AG04450 (cell line): ENCODE measurements around the gene TMCO6. TPM values are rescaled to one million over a fixed set of nuclear protein-coding genes. Genes with fewer than 3 reads are reported as not detected.

Source experiments
- CTCF ChIA-PET: fragments of 300-600, 350-600 bp; formaldehyde crosslinking; extraction: SDS; loops from one replicate; lab custom pipeline; 2022; ENCODE audit warnings: antibody characterized with exemption, inconsistent platforms; lab: Charles Lee
- POLR2A ChIA-PET: fragments of 350-600 bp; formaldehyde crosslinking; extraction: SDS; loops from one replicate; lab custom pipeline; 2021; ENCODE audit warnings: antibody characterized with exemption, inconsistent platforms; lab: Yijun Ruan, JAX
- DNase-seq: peaks from one replicate; pipeline ENCODE4 v3.0.0-alpha.2; 2011; ENCODE audit warnings: low read depth, low spot score
- H3K27ac ChIP-seq: one replicate; pipeline ENCODE4 v1.5.1; 2012; ENCODE audit warnings: low read depth, low read length, control low read depth
- H3K27me3 ChIP-seq: one replicate; pipeline ENCODE4 v1.6.0; 2012; ENCODE audit warnings: low read length; ENCODE audit not compliant: control insufficient read depth, insufficient read depth
- H3K4me3 ChIP-seq: 2 replicates; pipeline ENCODE4 v1.5.1; 2011; ENCODE audit warnings: mild to moderate bottlenecking, low read depth, low read length, control low read depth
- H3K9me3 ChIP-seq: 2 replicates; pipeline ENCODE4 v1.5.1; 2012; ENCODE audit warnings: low read length; ENCODE audit not compliant: control insufficient read depth, insufficient read depth
- polyA plus RNA-seq: library from polyadenylated mRNA; depleted of rRNA; stranded (reverse); fragments of >200 nt; gene quantifications from 2 replicates; pipeline ENCODE4 v1.2.3, GENCODE V29; 2011
- TF ChIP-seq, protein P1 (sequence below): IDR thresholded peaks from 2 replicates; pipeline ENCODE4 v1.5.1; 2011; ENCODE audit warnings: low read depth, low read length, control low read depth, inconsistent platforms

The TMCO6 gene
- polyA plus RNA-seq, 1 experiment: 5.7 TPM

DNA sequence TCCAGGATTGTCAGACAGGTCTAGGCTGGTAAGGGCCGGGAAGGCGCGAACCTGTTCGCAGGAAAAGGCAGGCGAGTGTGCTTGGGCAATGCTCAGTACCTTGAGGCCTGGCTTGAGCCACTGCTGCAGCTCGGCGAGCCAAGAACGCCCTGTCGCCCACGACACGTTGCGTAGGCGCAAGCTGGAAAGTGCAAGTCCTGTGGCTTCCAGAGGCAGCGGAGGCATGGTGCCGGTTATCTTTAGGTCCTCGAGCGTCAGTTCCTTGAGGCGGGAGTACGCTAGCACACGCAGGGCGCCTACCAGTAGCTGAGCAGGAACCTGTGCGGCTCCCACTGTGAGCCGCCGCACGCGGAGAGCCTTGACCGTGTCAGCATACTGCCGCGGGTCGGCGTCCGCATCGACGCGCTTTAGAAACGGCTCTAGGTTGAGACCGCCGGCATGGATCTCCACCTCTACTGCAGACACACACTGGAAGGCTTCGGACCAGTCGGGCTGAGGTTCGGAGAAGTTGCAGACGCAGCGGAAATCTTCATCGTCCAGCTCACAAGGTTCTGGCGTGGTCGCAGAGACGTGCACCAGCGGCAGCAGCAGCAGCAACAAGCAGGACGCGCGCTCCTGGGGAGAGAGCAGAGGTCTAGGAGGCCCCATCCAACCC is 6.8 kb upstream of the TMCO6 start:
- peaks cover 10% of the 10 kb centered on the region for H3K9me3 ChIP-seq
- POLR2A ChIA-PET: interaction anchor here (0.9 to 1.1 kb wide), 3 partner anchors 15 to 69 kb away, joined by 3 to 13 read pairs (median 3); partner anchors contain the start of genes IK and NDUFA2
- H3K27me3 ChIP-seq: peaks cover 21% of the 10 kb centered on the region
- H3K27ac ChIP-seq: no peak overlapping the region
- peak overlapping the region; percentile 60 for H3K4me3 ChIP-seq
- CTCF ChIA-PET: interaction anchor here (0.8 to 1.2 kb wide), 4 partner anchors 75 to 281 kb away, joined by 3 to 6 read pairs (median 4); partner anchors contain the start of genes EIF4EBP3 and SRA1
- no peak for DNase-seq
- TF ChIP-seq, protein P1, sequence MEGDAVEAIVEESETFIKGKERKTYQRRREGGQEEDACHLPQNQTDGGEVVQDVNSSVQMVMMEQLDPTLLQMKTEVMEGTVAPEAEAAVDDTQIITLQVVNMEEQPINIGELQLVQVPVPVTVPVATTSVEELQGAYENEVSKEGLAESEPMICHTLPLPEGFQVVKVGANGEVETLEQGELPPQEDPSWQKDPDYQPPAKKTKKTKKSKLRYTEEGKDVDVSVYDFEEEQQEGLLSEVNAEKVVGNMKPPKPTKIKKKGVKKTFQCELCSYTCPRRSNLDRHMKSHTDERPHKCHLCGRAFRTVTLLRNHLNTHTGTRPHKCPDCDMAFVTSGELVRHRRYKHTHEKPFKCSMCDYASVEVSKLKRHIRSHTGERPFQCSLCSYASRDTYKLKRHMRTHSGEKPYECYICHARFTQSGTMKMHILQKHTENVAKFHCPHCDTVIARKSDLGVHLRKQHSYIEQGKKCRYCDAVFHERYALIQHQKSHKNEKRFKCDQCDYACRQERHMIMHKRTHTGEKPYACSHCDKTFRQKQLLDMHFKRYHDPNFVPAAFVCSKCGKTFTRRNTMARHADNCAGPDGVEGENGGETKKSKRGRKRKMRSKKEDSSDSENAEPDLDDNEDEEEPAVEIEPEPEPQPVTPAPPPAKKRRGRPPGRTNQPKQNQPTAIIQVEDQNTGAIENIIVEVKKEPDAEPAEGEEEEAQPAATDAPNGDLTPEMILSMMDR: no peak

DNA sequence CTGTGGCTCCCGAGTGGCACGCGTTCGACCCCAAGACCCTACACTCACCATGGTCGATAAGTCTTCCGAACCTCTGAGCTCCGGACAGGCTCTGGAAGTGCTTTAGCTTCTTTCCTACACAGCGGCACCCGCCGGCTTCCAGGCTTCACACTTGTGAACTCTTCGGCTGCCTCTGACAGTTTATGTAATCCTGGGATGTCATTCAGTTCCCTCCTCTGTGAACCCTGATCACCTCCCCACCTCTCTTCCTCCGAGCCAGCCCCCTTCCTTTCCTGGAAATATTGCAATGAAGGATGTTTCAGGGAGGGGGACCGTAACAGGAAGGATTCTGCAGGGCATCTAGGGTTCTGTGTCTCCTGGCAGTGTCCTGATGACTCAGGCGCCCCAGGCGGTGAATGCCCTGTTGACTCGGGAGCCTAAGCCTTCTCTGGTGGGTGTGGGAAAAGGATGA is 6.2 kb upstream of the TMCO6 start, which contains the start of gene CD14:
Gene CD14 (minus strand): TSS at position 155 of the 451 bp plus-strand sequence. CDS start 104 bp downstream, at position 51.
- POLR2A ChIA-PET: interaction anchor here (0.9 to 1.1 kb wide), 3 partner anchors 15 to 69 kb away, joined by 3 to 13 read pairs (median 3); partner anchors contain the start of genes IK and NDUFA2
- CTCF ChIA-PET: interaction anchor here (0.8 to 2.2 kb wide), 5 partner anchors 58 to 281 kb away, joined by 3 to 6 read pairs (median 4); partner anchors contain the start of genes EIF4EBP3 and SRA1
- H3K27ac ChIP-seq: no peak within 1 kb of the TSS
- peaks cover 21% of the 10 kb centered on the region for H3K27me3 ChIP-seq
- DNase-seq: no peak
- TF ChIP-seq, protein P1: no peak
- peaks cover 8% of the 10 kb centered on the region for H3K9me3 ChIP-seq
- peak within 1 kb of the TSS; percentile 60 for H3K4me3 ChIP-seq

DNA sequence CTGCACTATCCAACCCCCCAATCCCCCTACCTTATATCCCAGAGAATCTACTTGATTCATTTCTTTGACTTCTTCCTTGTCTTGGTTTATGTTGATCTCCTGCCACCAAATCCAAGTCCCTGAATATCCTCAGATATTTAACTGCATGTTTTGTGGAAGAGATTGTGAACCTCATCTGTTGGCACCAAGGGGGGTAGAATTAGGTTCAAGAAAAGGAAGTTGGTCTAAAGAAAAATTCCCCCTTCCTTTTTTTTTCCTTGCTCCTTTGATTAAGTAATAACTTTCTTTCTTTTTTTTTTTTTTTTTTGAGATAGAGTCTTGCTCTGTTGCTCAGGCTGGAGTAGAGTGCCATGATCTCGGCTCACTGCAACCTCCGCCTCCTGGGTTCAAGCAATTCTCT is 5.8 kb upstream of the TMCO6 start:
- no peak overlapping the region; the same call in 1 of the 2 replicates for H3K4me3 ChIP-seq
- peaks cover 21% of the 10 kb centered on the region for H3K27me3 ChIP-seq
- no peak overlapping the region for H3K27ac ChIP-seq
- ChIA-PET CTCF (interaction anchor here (0.6 to 2.2 kb wide), 4 partner anchors 58 to 515 kb away, joined by 3 to 17 read pairs (median 6); partner anchors contain the start of genes EIF4EBP3 and SRA1), POLR2A (interaction anchor here (1.0 kb wide), 1 partner anchor 68 kb away, joined by 3 read pairs; no protein-coding TSS in a partner anchor)
- peaks cover 3% of the 10 kb centered on the region for H3K9me3 ChIP-seq
- TF ChIP-seq, protein P1: no peak
- DNase-seq: no peak

DNA sequence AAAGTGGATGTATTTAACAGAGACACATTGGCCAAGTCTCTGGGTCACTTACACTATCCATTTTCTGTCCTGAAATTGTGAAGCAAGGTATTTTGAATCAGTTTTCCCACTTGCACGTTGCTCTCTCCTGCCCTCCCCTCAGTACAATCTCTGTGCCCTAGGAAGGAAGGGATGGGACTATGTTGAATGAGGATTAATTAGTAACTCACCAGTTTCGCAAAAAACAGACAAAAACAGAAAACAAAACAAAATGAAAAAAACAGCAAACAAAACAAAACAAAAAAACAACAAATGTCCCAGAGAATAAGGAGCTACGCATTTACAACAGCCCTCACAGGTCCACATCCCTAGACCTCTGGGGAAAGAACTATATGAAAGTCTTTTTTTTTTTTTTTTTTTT is 5.1 kb upstream of the TMCO6 start:
- no peak for DNase-seq
- Histone ChIP-seq H3K4me3 (no peak overlapping the region), H3K27ac (no peak overlapping the region), H3K9me3 (peaks cover 2% of the 10 kb centered on the region; the same call in 1 of the 2 replicates), H3K27me3 (peaks cover 21% of the 10 kb centered on the region)
- TF ChIP-seq, protein P1: no peak
- ChIA-PET POLR2A (interaction anchor here (0.8 kb wide), 1 partner anchor 77 kb away, joined by 6 read pairs; the partner anchor contains the start of gene SRA1), CTCF (interaction anchor here (0.6 to 2.2 kb wide), 12 partner anchors 11 to 516 kb away, joined by 3 to 17 read pairs (median 6); partner anchors contain the start of genes EIF4EBP3, IK and NDUFA2)
